ENCODE results near the gene AK9.

DNA sequence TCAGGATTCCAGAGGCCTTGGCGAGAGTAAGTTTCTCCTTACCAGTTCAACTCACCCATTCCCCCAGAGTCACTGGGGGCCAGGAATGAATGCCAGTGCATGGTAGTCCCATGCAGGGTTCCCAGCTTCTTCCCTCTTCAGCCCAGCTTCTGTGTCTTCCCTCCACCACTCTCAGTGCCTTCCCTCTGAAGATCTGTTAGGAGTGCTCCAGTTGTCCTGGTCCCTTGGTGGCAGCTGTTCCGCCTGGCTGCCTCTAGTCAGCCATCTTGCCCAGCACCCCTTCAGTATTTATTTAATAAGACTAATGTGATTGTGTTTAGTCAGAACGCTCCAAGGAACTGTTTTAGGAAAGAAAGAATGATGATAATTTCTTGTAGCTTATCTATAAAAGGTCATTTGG is 23.2 kb upstream of the AK9 start:
- TF ChIP-seq, protein P1, sequence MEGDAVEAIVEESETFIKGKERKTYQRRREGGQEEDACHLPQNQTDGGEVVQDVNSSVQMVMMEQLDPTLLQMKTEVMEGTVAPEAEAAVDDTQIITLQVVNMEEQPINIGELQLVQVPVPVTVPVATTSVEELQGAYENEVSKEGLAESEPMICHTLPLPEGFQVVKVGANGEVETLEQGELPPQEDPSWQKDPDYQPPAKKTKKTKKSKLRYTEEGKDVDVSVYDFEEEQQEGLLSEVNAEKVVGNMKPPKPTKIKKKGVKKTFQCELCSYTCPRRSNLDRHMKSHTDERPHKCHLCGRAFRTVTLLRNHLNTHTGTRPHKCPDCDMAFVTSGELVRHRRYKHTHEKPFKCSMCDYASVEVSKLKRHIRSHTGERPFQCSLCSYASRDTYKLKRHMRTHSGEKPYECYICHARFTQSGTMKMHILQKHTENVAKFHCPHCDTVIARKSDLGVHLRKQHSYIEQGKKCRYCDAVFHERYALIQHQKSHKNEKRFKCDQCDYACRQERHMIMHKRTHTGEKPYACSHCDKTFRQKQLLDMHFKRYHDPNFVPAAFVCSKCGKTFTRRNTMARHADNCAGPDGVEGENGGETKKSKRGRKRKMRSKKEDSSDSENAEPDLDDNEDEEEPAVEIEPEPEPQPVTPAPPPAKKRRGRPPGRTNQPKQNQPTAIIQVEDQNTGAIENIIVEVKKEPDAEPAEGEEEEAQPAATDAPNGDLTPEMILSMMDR (IDR thresholded peaks at IDR 0.05; ENCODE audit: low read length), result no peak
- no peak for TF ChIP-seq EZH2 (IDR thresholded peaks at IDR 0.05; ENCODE audit: borderline replicate concordance, low read length)
